GM20000 (cell line): ENCODE results near the gene PRKCH.

Experiments
- DNase-seq: peaks from one replicate; pipeline ENCODE4 v3.0.0; 2012; ENCODE audit warnings: low spot score
- CTCF ChIP-seq: IDR thresholded peaks from 2 replicates; pipeline ENCODE4 v1.5.1; 2012; ENCODE audit warnings: mild to moderate bottlenecking, control low read depth; ENCODE audit errors: extremely low read depth, missing control alignments

PRKCH gene

GRCh38 chr14:61533513-61534255 is 212.3 kb downstream of the PRKCH start:
- DNase-seq = no peak
- TF ChIP-seq CTCF = no peak

GRCh38 chr14:61535032-61535431 is 213.7 kb downstream of the PRKCH start:
- no peak for DNase-seq
- no peak for TF ChIP-seq CTCF

GRCh38 chr14:61535458-61535857 is 214.1 kb downstream of the PRKCH start:
- no peak for DNase-seq
- TF ChIP-seq CTCF = no peak

- TF ChIP-seq CTCF = no peak
Measured at GRCh38 chr14:61536661-61537562, 215.5 kb downstream of the PRKCH start.

GRCh38 chr14:61537563-61538463 is 216.4 kb downstream of the PRKCH start:
- DNase-seq = no peak
- TF ChIP-seq CTCF = no peak

More at GRCh38 chr14:61536661-61537562, 215.5 kb downstream of the PRKCH start:
- no peak for DNase-seq

- DNase-seq = no peak
- TF ChIP-seq CTCF = no peak
Measured at GRCh38 chr14:61538464-61539022, 217.2 kb downstream of the PRKCH start.
